Ishikawa (cell line): ENCODE measurements around the gene SYCE3.

ENCODE experiments used
- CEBPB ChIP-seq: IDR thresholded peaks from 2 replicates; pipeline ENCODE4 v1.6.1; 2012
- CREB1 ChIP-seq: IDR thresholded peaks from 2 replicates; pipeline ENCODE4 v1.6.1; 2012; ENCODE audit warnings: low read depth
- EGR1 ChIP-seq: IDR thresholded peaks from 2 replicates; pipeline ENCODE4 v1.6.1; 2012
- EP300 ChIP-seq: IDR thresholded peaks from 2 replicates; pipeline ENCODE4 v1.6.1; 2012; ENCODE audit warnings: borderline replicate concordance
- FOXM1 ChIP-seq: IDR thresholded peaks from 2 replicates; pipeline ENCODE4 v1.6.1; 2012; ENCODE audit warnings: low read depth, borderline replicate concordance
- MAX ChIP-seq: IDR thresholded peaks from 2 replicates; pipeline ENCODE4 v1.6.1; 2012
- NFIC ChIP-seq: IDR thresholded peaks from 2 replicates; pipeline ENCODE4 v1.6.1; 2012
- RAD21 ChIP-seq: IDR thresholded peaks from 2 replicates; pipeline ENCODE4 v1.6.1; 2012; ENCODE audit warnings: low read depth
- REST ChIP-seq: IDR thresholded peaks from 2 replicates; pipeline ENCODE4 v1.6.1; 2012; ENCODE audit warnings: low read depth, mild to moderate bottlenecking
- TAF1 ChIP-seq: IDR thresholded peaks from 2 replicates; pipeline ENCODE4 v1.6.1; 2012; ENCODE audit warnings: low read depth, mild to moderate bottlenecking
- TCF12 ChIP-seq: IDR thresholded peaks from 2 replicates; pipeline ENCODE4 v1.6.1; 2012; ENCODE audit warnings: low read depth
- TEAD4 ChIP-seq: IDR thresholded peaks from 2 replicates; pipeline ENCODE4 v1.6.1; 2012
- USF1 ChIP-seq: IDR thresholded peaks from 2 replicates; pipeline ENCODE4 v1.6.1; 2012
- YY1 ChIP-seq: IDR thresholded peaks from 2 replicates; pipeline ENCODE4 v1.6.1; 2012; ENCODE audit warnings: low read depth
- ZBTB7A ChIP-seq: IDR thresholded peaks from 2 replicates; pipeline ENCODE4 v1.6.1; 2012; ENCODE audit warnings: low read depth

The SYCE3 gene

GRCh38 chr22:50540381-50540780 lies 22.3 kb downstream of the SYCE3 start:
- TF ChIP-seq TAF1 (no peak), CEBPB (no peak), RAD21 (no peak), REST (no peak)

GRCh38 chr22:50537765-50538164 lies 25.0 kb downstream of the SYCE3 start:
- no peak for TF ChIP-seq CEBPB
- TF ChIP-seq TCF12: no peak
- TF ChIP-seq NFIC: no peak
- TF ChIP-seq TEAD4: no peak
- TF ChIP-seq ZBTB7A: no peak
- no peak for TF ChIP-seq MAX
- TF ChIP-seq FOXM1: no peak
- no peak for TF ChIP-seq YY1
- TF ChIP-seq EP300: no peak
- no peak for TF ChIP-seq EGR1
- TF ChIP-seq REST: no peak
- no peak for TF ChIP-seq RAD21
- no peak for TF ChIP-seq TAF1
- no peak for TF ChIP-seq CREB1
- no peak for TF ChIP-seq USF1

GRCh38 chr22:50536226-50536625 lies 26.5 kb downstream of the SYCE3 start:
- no peak for TF ChIP-seq TEAD4
- TF ChIP-seq ZBTB7A: no peak
- no peak for TF ChIP-seq RAD21
- no peak for TF ChIP-seq USF1

- TF ChIP-seq YY1: no peak
- no peak for TF ChIP-seq CEBPB
- TF ChIP-seq RAD21: no peak
- no peak for TF ChIP-seq REST
Measured at GRCh38 chr22:50535113-50535512, 27.6 kb downstream of the SYCE3 start.

- TF ChIP-seq TCF12: no peak
- TF ChIP-seq RAD21: no peak
- no peak for TF ChIP-seq ZBTB7A
- no peak for TF ChIP-seq REST
- TF ChIP-seq USF1: no peak
- no peak for TF ChIP-seq FOXM1
- TF ChIP-seq EP300: no peak
- no peak for TF ChIP-seq TEAD4
- TF ChIP-seq EGR1: no peak
Measured at GRCh38 chr22:50532824-50533796, 29.6 kb downstream of the SYCE3 start.
